Endodermal cell (in vitro differentiated cells): ENCODE data around the gene WDR91. TPM values are rescaled to one million over a fixed set of nuclear protein-coding genes. Genes with fewer than 3 reads are reported as not detected.

Experiments
- DNase-seq: peaks from one replicate; pipeline ENCODE4 v3.0.0-alpha.2; 2017
- H3K27ac ChIP-seq: 2 replicates; pipeline ENCODE4 v1.5.1; 2013; ENCODE audit warnings: mild to moderate bottlenecking, low read depth, low read length, moderate library complexity
- H3K27me3 ChIP-seq: 2 replicates; pipeline ENCODE4 v1.6.1; 2013; ENCODE audit warnings: mild to moderate bottlenecking, low read length, moderate library complexity; ENCODE audit not compliant: insufficient read depth, control insufficient read depth, poor library complexity, severe bottlenecking
- H3K36me3 ChIP-seq: 2 replicates; pipeline ENCODE4 v1.7.0; 2013; ENCODE audit warnings: mild to moderate bottlenecking, low read length, moderate library complexity; ENCODE audit not compliant: control insufficient read depth, insufficient read depth
- H3K4me1 ChIP-seq: one replicate; pipeline ENCODE4 v1.7.0; 2013; ENCODE audit warnings: low read length; ENCODE audit not compliant: control insufficient read depth, insufficient read depth
- H3K4me3 ChIP-seq: 2 replicates; pipeline ENCODE4 v1.5.1; 2013; ENCODE audit warnings: mild to moderate bottlenecking, low read length, moderate library complexity
- H3K9ac ChIP-seq: 2 replicates; pipeline ENCODE4 v1.6.1; 2013; ENCODE audit warnings: mild to moderate bottlenecking, low read length, moderate library complexity; ENCODE audit not compliant: poor library complexity, severe bottlenecking; ENCODE audit errors: extremely low read depth
- H3K9me3 ChIP-seq: 2 replicates; pipeline ENCODE4 v1.6.1; 2013; ENCODE audit warnings: mild to moderate bottlenecking, low read length, moderate library complexity; ENCODE audit not compliant: control insufficient read depth
- H3K27ac Mint-ChIP-seq: 2 replicates; pipeline ENCODE4 v1.8.0; 2020; ENCODE audit warnings: mixed read lengths
- H3K27me3 Mint-ChIP-seq: 2 replicates; pipeline ENCODE4 v1.8.0; 2021; ENCODE audit warnings: mild to moderate bottlenecking, mixed read lengths; ENCODE audit not compliant: insufficient read depth
- H3K36me3 Mint-ChIP-seq: 2 replicates; pipeline ENCODE4 v1.8.0; 2020; ENCODE audit warnings: low read depth, mixed read lengths
- H3K4me1 Mint-ChIP-seq: 2 replicates; pipeline ENCODE4 v1.8.0; 2020; ENCODE audit warnings: mixed read lengths
- H3K4me3 Mint-ChIP-seq: 2 replicates; pipeline ENCODE4 v1.8.0; 2020; ENCODE audit warnings: mild to moderate bottlenecking, moderate library complexity, mixed read lengths
- H3K9me3 Mint-ChIP-seq: 2 replicates; pipeline ENCODE4 v1.8.0; 2020; ENCODE audit warnings: mild to moderate bottlenecking, mixed read lengths
- WGBS, 2 experiments: methylation state at CpG; one replicate each; pipeline versions ENCODE4 v1.1.5 to v1.1.7; 2013; ENCODE audit warnings: missing lambda C conversion rate in 2 of 2, mixed read lengths in 1 of 2; ENCODE audit not compliant: insufficient coverage in 1 of 2, insufficient read length in 1 of 2; 5-methylcytosine and 5-hydroxymethylcytosine counted together
- total RNA-seq, 2 donors: library from RNA; stranded (reverse); fragmentation: NEBNext Ultra II Directional in 1 of 2; extraction: Animal tissue kit (Norgen Biotek cat#: 25700) in 1 of 2; gene quantifications; 2 replicates in 1 of 2; 3 replicates in 1 of 2; pipeline ENCODE4 v1.2.1, GENCODE V29; 2021
- TF ChIP-seq, protein P1 (sequence below): fragments of 200-600 bp; sonication (generic); conservative IDR thresholded peaks from 2 replicates; pipeline ENCODE4 v1.5.0; 2021; ENCODE audit warnings: antibody characterized with exemption, mild to moderate bottlenecking

The WDR91 gene
- total RNA-seq, 2 donors from 2014 or later, result 8.2 to 9.6 TPM

GRCh38 chr7:135199439-135199838 lies 11.9 kb downstream of the WDR91 start:
- H3K27ac Mint-ChIP-seq, result peak overlapping the region; percentile 9
- no peak overlapping the region for H3K27ac ChIP-seq
- 91 to 95% methylated on average over 4 of the region's 4 CpGs for WGBS, 2 experiments
- H3K4me3 ChIP-seq, result no peak overlapping the region
- DNase-seq, result no peak
- H3K27me3 ChIP-seq, result no peaks in the 10 kb centered on the region
- no peaks in the 10 kb centered on the region for H3K27me3 Mint-ChIP-seq
- H3K9me3 Mint-ChIP-seq, result no peaks in the 10 kb centered on the region
- peaks cover 6% of the 10 kb centered on the region for H3K4me1 Mint-ChIP-seq
- H3K9me3 ChIP-seq, result no peaks in the 10 kb centered on the region
- no peaks in the 10 kb centered on the region for H3K4me1 ChIP-seq
- H3K36me3 ChIP-seq, result peaks cover 26% of the 10 kb centered on the region
- no peak overlapping the region for H3K4me3 Mint-ChIP-seq
- H3K9ac ChIP-seq, result no peak overlapping the region
- peaks cover 20% of the 10 kb centered on the region for H3K36me3 Mint-ChIP-seq
- TF ChIP-seq, protein P1, sequence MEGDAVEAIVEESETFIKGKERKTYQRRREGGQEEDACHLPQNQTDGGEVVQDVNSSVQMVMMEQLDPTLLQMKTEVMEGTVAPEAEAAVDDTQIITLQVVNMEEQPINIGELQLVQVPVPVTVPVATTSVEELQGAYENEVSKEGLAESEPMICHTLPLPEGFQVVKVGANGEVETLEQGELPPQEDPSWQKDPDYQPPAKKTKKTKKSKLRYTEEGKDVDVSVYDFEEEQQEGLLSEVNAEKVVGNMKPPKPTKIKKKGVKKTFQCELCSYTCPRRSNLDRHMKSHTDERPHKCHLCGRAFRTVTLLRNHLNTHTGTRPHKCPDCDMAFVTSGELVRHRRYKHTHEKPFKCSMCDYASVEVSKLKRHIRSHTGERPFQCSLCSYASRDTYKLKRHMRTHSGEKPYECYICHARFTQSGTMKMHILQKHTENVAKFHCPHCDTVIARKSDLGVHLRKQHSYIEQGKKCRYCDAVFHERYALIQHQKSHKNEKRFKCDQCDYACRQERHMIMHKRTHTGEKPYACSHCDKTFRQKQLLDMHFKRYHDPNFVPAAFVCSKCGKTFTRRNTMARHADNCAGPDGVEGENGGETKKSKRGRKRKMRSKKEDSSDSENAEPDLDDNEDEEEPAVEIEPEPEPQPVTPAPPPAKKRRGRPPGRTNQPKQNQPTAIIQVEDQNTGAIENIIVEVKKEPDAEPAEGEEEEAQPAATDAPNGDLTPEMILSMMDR, result no peak

DNA sequence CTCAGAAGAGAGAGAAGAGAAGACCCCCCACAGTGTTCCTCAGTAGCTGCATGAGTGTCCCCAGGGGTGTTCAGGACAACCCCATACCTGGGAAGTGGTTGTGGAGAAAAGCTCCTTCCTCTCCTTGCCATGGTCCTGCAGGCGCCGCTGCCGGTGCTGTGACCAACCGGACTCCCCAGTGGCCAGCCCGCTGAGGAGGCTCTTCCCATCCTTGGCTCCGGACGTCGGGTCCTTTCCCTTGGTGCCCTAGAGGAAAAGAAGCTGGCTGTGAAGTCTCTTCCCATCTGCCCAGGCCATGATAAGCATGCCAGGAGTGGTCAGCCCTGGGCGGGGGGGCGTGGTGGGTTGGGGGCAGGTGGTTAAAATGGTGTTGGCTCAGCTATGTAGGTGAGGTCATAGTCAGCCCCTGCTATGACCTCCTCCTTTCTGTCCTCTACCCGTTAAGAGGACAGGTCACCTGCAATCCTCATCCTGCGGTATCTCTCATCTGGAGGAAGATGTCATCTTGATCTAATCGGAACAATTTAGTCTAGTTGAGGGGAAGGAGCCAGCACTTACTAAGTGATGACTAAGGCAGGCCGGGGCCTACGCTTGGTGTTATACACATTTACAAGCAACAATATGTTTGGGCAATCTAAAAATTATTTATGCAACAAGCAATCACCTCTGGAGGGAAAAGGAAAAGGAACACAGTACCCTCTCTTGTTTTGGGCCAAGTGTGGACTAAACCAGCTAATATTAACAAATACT lies 13.2 kb downstream of the WDR91 start:
- no peaks in the 10 kb centered on the region for H3K4me1 ChIP-seq
- H3K9ac ChIP-seq, result no peak overlapping the region
- TF ChIP-seq, protein P1, result no peak
- H3K4me3 Mint-ChIP-seq, result no peak overlapping the region
- H3K27me3 Mint-ChIP-seq, result no peaks in the 10 kb centered on the region
- no peaks in the 10 kb centered on the region for H3K9me3 Mint-ChIP-seq
- no peak overlapping the region for H3K27ac ChIP-seq
- DNase-seq, result no peak
- peaks cover 6% of the 10 kb centered on the region for H3K4me1 Mint-ChIP-seq
- no peak overlapping the region for H3K4me3 ChIP-seq
- H3K36me3 Mint-ChIP-seq, result peaks cover 33% of the 10 kb centered on the region
- H3K27ac Mint-ChIP-seq, result no peak overlapping the region
- H3K36me3 ChIP-seq, result peaks cover 20% of the 10 kb centered on the region
- H3K9me3 ChIP-seq, result no peaks in the 10 kb centered on the region
- 97 to 100% methylated on average over 3 to 15 of the region's 15 CpGs for WGBS, 2 experiments
- no peaks in the 10 kb centered on the region for H3K27me3 ChIP-seq

DNA sequence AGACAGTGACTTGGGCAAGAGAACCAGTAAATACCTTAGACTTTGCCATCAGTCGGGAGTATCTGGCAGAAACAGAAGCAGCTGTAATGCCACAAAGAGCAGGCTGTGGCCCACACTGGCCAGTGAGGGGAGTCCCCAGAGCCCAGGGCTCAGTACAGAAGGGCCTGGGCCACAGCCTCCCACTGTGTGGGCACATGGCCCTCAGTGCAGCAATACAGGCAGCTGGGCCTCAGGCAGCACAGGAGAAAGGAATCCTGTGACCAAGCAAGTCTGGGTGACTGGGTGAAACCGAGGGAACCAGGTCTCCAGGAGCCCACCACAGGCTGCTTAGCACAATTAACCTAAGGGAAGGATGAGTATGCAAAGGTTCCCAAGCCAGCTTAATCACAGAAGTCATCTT lies 14.0 kb downstream of the WDR91 start:
- no peak for DNase-seq
- no peak overlapping the region for H3K9ac ChIP-seq
- no peak overlapping the region for H3K4me3 ChIP-seq
- H3K9me3 ChIP-seq, result no peaks in the 10 kb centered on the region
- H3K4me1 ChIP-seq, result no peaks in the 10 kb centered on the region
- no peaks in the 10 kb centered on the region for H3K27me3 Mint-ChIP-seq
- H3K4me1 Mint-ChIP-seq, result peaks cover 6% of the 10 kb centered on the region
- no peaks in the 10 kb centered on the region for H3K9me3 Mint-ChIP-seq
- no peaks in the 10 kb centered on the region for H3K27me3 ChIP-seq
- H3K4me3 Mint-ChIP-seq, result no peak overlapping the region
- TF ChIP-seq, protein P1, result no peak
- no peak overlapping the region for H3K27ac ChIP-seq
- H3K36me3 ChIP-seq, result peaks cover 16% of the 10 kb centered on the region
- H3K27ac Mint-ChIP-seq, result no peak overlapping the region
- WGBS, 2 experiments, result 85 to 89% methylated on average over 2 of the region's 2 CpGs
- peaks cover 38% of the 10 kb centered on the region for H3K36me3 Mint-ChIP-seq
